Vagina (tissue), 2 donors: ENCODE data around the gene TTC9.
"Not testable (repeated sequence)": the region's sequence is repeated elsewhere in the genome, so short reads cannot be mapped to it uniquely, and the experiment has no call there.

Experiments
- POLR2AphosphoS5 ChIP-seq, 2 donors: sonication (generic); formaldehyde crosslinking; IDR thresholded peaks; one replicate each; pipeline ENCODE4 v1.9.0; 2017; ENCODE audit warnings: antibody characterized with exemption in 2 of 2, mild to moderate bottlenecking in 2 of 2, low read depth in 1 of 2; ENCODE audit not compliant: insufficient read depth in 1 of 2
- TF ChIP-seq, protein P1 (sequence below), 3 experiments: fragments of 450-650 bp in 2 of 3; fragments of 200-600 bp in 1 of 3; sonication (generic) in 1 of 3; IDR thresholded peaks; one replicate each; pipeline ENCODE4 v1.5.1; 2017 to 2019; ENCODE audit warnings: antibody characterized with exemption in 3 of 3, mild to moderate bottlenecking in 2 of 3, moderate library complexity in 2 of 3

DNA sequence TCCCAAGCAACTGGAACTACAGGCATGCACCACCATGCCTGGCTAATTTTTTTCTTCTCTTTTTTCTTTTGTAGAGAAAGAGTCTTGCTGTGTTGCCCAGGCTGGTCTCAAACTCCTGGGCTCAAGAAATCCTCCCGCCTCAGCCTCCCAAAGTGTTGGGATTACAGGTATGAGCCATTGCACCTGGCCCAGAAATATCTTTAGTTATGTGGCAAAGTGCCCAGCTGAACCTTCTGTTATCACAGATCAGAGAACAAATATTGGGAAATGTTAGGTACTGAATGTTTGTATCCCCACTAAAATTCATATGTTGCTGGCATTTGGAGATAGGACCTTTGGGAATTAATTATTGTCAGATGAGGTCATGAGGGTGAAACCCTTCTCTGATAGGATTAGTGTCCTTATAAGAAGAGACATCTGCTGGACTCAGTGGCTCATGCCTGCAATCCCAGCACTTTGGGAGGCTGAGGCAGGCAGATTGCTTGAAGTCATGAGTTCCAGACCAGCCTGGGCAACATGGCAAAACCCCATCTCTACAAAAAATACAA, 62.0 kb downstream of the TTC9 start:
- TF ChIP-seq, protein P1, sequence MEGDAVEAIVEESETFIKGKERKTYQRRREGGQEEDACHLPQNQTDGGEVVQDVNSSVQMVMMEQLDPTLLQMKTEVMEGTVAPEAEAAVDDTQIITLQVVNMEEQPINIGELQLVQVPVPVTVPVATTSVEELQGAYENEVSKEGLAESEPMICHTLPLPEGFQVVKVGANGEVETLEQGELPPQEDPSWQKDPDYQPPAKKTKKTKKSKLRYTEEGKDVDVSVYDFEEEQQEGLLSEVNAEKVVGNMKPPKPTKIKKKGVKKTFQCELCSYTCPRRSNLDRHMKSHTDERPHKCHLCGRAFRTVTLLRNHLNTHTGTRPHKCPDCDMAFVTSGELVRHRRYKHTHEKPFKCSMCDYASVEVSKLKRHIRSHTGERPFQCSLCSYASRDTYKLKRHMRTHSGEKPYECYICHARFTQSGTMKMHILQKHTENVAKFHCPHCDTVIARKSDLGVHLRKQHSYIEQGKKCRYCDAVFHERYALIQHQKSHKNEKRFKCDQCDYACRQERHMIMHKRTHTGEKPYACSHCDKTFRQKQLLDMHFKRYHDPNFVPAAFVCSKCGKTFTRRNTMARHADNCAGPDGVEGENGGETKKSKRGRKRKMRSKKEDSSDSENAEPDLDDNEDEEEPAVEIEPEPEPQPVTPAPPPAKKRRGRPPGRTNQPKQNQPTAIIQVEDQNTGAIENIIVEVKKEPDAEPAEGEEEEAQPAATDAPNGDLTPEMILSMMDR (IDR thresholded peaks at IDR 0.05), result not testable (repeated sequence)
- not testable (repeated sequence) for TF ChIP-seq POLR2AphosphoS5 (IDR thresholded peaks at IDR 0.05; ENCODE audit: insufficient read depth in 1 of 2, low read depth in 1 of 2)
